Measurements from ENCODE around the gene LARGE2. TPM values are rescaled to one million over a fixed set of nuclear protein-coding genes. Genes with fewer than 3 reads are reported as not detected.
A peak's percentile ranks its signal among the peaks of the same experiment; 100 is the strongest.

The LARGE2 gene
- total and polyA plus RNA-seq, 9 of the 15 experiments (the other 6 are each of a cell fraction or from before 2014, with no cell fraction given) = 0.56 to 14.1 (median 6.6) TPM

- TF ChIP-seq ZFP36 (IDR thresholded peaks at IDR 0.05; ENCODE audit: low read depth, low read length, partially characterized antibody) (peak; percentile 14), FOXP1 (CRISPR knock-in tag; IDR thresholded peaks at IDR 0.05) (peak; percentile 80; the same call in 1 of the 2 replicates), SIN3A (IDR thresholded peaks at IDR 0.05; ENCODE audit: borderline replicate concordance in 2 of 2, control insufficient read depth in 1 of 2, low read depth in 2 of 2, low read length in 2 of 2) (peak in 1 of 2 experiments; percentile 0; a peak in 1 of 4 replicates), MAX (CRISPR knock-in tag; IDR thresholded peaks at IDR 0.05) (peak; percentile 35; the same call in 1 of the 2 replicates), THRAP3 (IDR thresholded peaks at IDR 0.05; ENCODE audit: borderline replicate concordance) (no peak), ARNT (IDR thresholded peaks at IDR 0.05) (no peak), KDM5B (IDR thresholded peaks at IDR 0.05; ENCODE audit: insufficient replicate concordance, low read depth, low read length) (peak; percentile 22), SIX5 (IDR thresholded peaks at IDR 0.05; ENCODE audit: borderline replicate concordance in 1 of 2, insufficient read depth in 1 of 2, low read depth in 1 of 2, low read length in 2 of 2) (no peak), FOXK2 (conservative IDR thresholded peaks at IDR 0.05 in 1 of 2, IDR thresholded peaks at IDR 0.05 in 1 of 2; ENCODE audit: low read depth in 2 of 2) (no peak), GTF2B (IDR thresholded peaks at IDR 0.05; ENCODE audit: extremely low read depth, insufficient read length) (no peak), CTCFL (IDR thresholded peaks at IDR 0.05; ENCODE audit: borderline replicate concordance, insufficient read depth, low read depth, low read length, poor library complexity, severe bottlenecking) (no peak), POLR3A (IDR thresholded peaks at IDR 0.05; ENCODE audit: borderline replicate concordance, extremely low read depth, insufficient read depth, insufficient read length) (no peak), TBP (optimal IDR thresholded peaks at IDR 0.05; ENCODE audit: low read depth, low read length) (peak; percentile 26), TSHZ1 (CRISPR knock-in tag; IDR thresholded peaks at IDR 0.05) (no peak), SREBF1 (IDR thresholded peaks at IDR 0.05; ENCODE audit: borderline replicate concordance, low read depth, low read length) (no peak), ZBED1 (IDR thresholded peaks at IDR 0.05) (no peak), FOXA3 (CRISPR knock-in tag; conservative IDR thresholded peaks at IDR 0.05 in 1 of 2, IDR thresholded peaks at IDR 0.05 in 1 of 2) (peak in 1 of 2 experiments; percentile 21; a peak in 1 of 4 replicates), ZNF232 (CRISPR knock-in tag; IDR thresholded peaks at IDR 0.05) (no peak), STAT5A (IDR thresholded peaks at IDR 0.05; ENCODE audit: borderline replicate concordance, low read length) (no peak)
Observed at GRCh38 chr11:45918331-45918941, 4.0 kb upstream of the LARGE2 start (continued).

Data from K562 (cell line).